ENCODE measurements around the gene CAPN1.

The CAPN1 gene

GRCh38 chr11:65194564-65194963 lies 12.8 kb downstream of the CAPN1 start:
- DNase-seq (ENCODE audit: low read depth): no peak

GRCh38 chr11:65204143-65204542 lies 22.4 kb downstream of the CAPN1 start:
- no peak for DNase-seq (ENCODE audit: low read depth)

- no peak for DNase-seq (ENCODE audit: low read depth)
These were observed 23.2 kb downstream of the CAPN1 start for GRCh38 chr11:65204646-65205601.

GRCh38 chr11:65205602-65205967 lies 23.9 kb downstream of the CAPN1 start:
- no peak for DNase-seq (ENCODE audit: low read depth)

- no peak for DNase-seq (ENCODE audit: low read depth)
These were observed 24.7 kb downstream of the CAPN1 start for GRCh38 chr11:65206441-65206841.

- no peak for DNase-seq (ENCODE audit: low read depth)
These were observed 25.2 kb downstream of the CAPN1 start for GRCh38 chr11:65206901-65207300.

GRCh38 chr11:65207918-65208784 lies 26.4 kb downstream of the CAPN1 start:
- DNase-seq (ENCODE audit: low read depth): no peak

- DNase-seq (ENCODE audit: low read depth): no peak
These were observed 27.3 kb downstream of the CAPN1 start for GRCh38 chr11:65208785-65209710.

GRCh38 chr11:65209711-65210360 lies 28.1 kb downstream of the CAPN1 start:
- DNase-seq (ENCODE audit: low read depth): no peak

GRCh38 chr11:65210361-65210731 lies 28.6 kb downstream of the CAPN1 start:
- DNase-seq (ENCODE audit: low read depth): no peak

GRCh38 chr11:65210748-65211147 lies 29.0 kb downstream of the CAPN1 start:
- DNase-seq (ENCODE audit: low read depth): no peak

- no peak for DNase-seq (ENCODE audit: low read depth)
These were observed 29.8 kb downstream of the CAPN1 start for GRCh38 chr11:65211293-65212105.

- DNase-seq (ENCODE audit: low read depth): no peak
These were observed 30.6 kb downstream of the CAPN1 start for GRCh38 chr11:65212226-65212801.

- DNase-seq (ENCODE audit: low read depth): no peak
These were observed 31.8 kb downstream of the CAPN1 start for GRCh38 chr11:65213322-65214211.

GRCh38 chr11:65214212-65214845 lies 32.6 kb downstream of the CAPN1 start:
- no peak for DNase-seq (ENCODE audit: low read depth)

GRCh38 chr11:65215441-65216076 lies 33.8 kb downstream of the CAPN1 start:
- no peak for DNase-seq (ENCODE audit: low read depth)

GRCh38 chr11:65216830-65217229 lies 35.1 kb downstream of the CAPN1 start:
- DNase-seq (ENCODE audit: low read depth): no peak

All from activated T-cell treated with anti-CD3 and anti-CD28 coated beads for 24 hours (primary cell).